Parietal lobe (tissue), 2 donors: ENCODE results near the gene COL23A1. TPM values are rescaled to one million over a fixed set of nuclear protein-coding genes. Genes with fewer than 3 reads are reported as not detected.

Experiments
- small RNA-seq: library from RNA; depleted of rRNA; stranded (forward); fragments of <200 nt; gene quantifications from one replicate; pipeline ENCODE3, GENCODE V24; 2014; ENCODE audit warnings: low replicate concordance
- total RNA-seq: library from RNA; depleted of rRNA; stranded (reverse); fragments of >200 nt; gene quantifications from one replicate; pipeline ENCODE4 v1.2.3, GENCODE V29; 2014

COL23A1 gene
- 0.94 TPM for total RNA-seq

GRCh38 chr5:178590141-178590923, at the start of gene COL23A1:
COL23A1 (minus strand) TSS chr5:178590393.

GRCh38 chr5:178626484-178627258, 36.5 kb upstream of the COL23A1 start, which contains the start of gene CLK4:
CLK4 (minus strand) TSS chr5:178627050; CDS start chr5:178623416, 3,634 bp downstream.

GRCh38 chr5:178232124-178232919, 357.9 kb downstream of the COL23A1 start, which contains the start of gene PHYKPL:
PHYKPL (minus strand) TSS chr5:178232802; CDS start chr5:178232550, 252 bp downstream.

GRCh38 chr5:178204182-178204934, 385.8 kb downstream of the COL23A1 start, which contains the start of gene HNRNPAB:
HNRNPAB (plus strand) TSS chr5:178204533; CDS start chr5:178204838, 305 bp downstream.

Small RNA genes within 50 kb of the gene (small RNA-seq; reads per million reads assigned to genes)
- gene RN7SKP70 (not detected), gene RN7SL646P (not detected)

Other genes starting within 250 kb of the COL23A1 start
- 104 TPM for gene CLK4, start 36.7 kb upstream of the COL23A1 start, total RNA-seq
- gene ZNF354A, start 140.3 kb upstream of the COL23A1 start, total RNA-seq: 25.4 TPM